PC-9 (cell line): ENCODE data around the gene PRR35. TPM values are rescaled to one million over a fixed set of nuclear protein-coding genes. Genes with fewer than 3 reads are reported as not detected.

Source experiments
- BruUV-seq: library from RNA; stranded (reverse); fragments of 400-500 nt; replicated peaks from 2 replicates; lab custom pipeline; 2021; lab: Mats Ljungman, UMichigan
- CTCF ChIA-PET: fragments of 300-600 bp; sonication (Branson Sonifier 250); formaldehyde crosslinking; loops from one replicate; lab custom pipeline; 2022; ENCODE audit warnings: antibody characterized with exemption; lab: Charles Lee
- POLR2A ChIA-PET: fragments of 300-600 bp; sonication (Branson Sonifier 250); formaldehyde crosslinking; loops from one replicate; lab custom pipeline; 2022; ENCODE audit warnings: antibody characterized with exemption; ENCODE audit not compliant: unreplicated experiment; lab: Charles Lee
- DNase-seq, 2 experiments: peaks; one replicate each; pipeline versions ENCODE4 v3.0.0 to v3.0.0-alpha.2; 2015 to 2022; ENCODE audit warnings: mixed read lengths in 1 of 2
- H2AFZ ChIP-seq: fragments of 200-600 bp; sonication (generic); 2 replicates; pipeline ENCODE4 v1.8.1; 2017; ENCODE audit warnings: antibody characterized with exemption
- H3F3A ChIP-seq: fragments of 200-600 bp; sonication (generic); 2 replicates; pipeline ENCODE4 v1.8.1; 2017; ENCODE audit warnings: antibody characterized with exemption, mild to moderate bottlenecking, low read depth; ENCODE audit not compliant: insufficient read depth
- H3K27ac ChIP-seq: fragments of 200-600 bp; sonication (generic); 2 replicates; pipeline ENCODE4 v1.6.1; 2016; ENCODE audit warnings: mixed run types
- H3K27me3 ChIP-seq: fragments of 200-600 bp; sonication (generic); 2 replicates; pipeline ENCODE4 v1.6.1; 2016; ENCODE audit warnings: low read depth, mixed run types; ENCODE audit not compliant: insufficient read depth
- H3K36me3 ChIP-seq: fragments of 200-600 bp; sonication (generic); 2 replicates; pipeline ENCODE4 v1.6.1; 2016; ENCODE audit warnings: low read depth, mixed run types
- H3K4me1 ChIP-seq: fragments of 200-600 bp; sonication (generic); replicated peaks from 2 replicates; pipeline ENCODE4 v1.6.1; 2016; ENCODE audit warnings: mixed run types; ENCODE audit not compliant: insufficient read depth
- H3K4me2 ChIP-seq: fragments of 200-600 bp; sonication (generic); 2 replicates; pipeline ENCODE4 v1.6.1; 2017; ENCODE audit warnings: mixed run types
- H3K4me3 ChIP-seq: fragments of 200-600 bp; sonication (generic); 2 replicates; pipeline ENCODE4 v1.6.1; 2016; ENCODE audit warnings: mixed run types
- H3K79me2 ChIP-seq: fragments of 200-600 bp; sonication (generic); 2 replicates; pipeline ENCODE4 v1.6.1; 2017; ENCODE audit warnings: low read depth, mixed run types
- H3K9me2 ChIP-seq: fragments of 200-600 bp; sonication (generic); 2 replicates; pipeline ENCODE4 v1.8.1; 2017; ENCODE audit warnings: mild to moderate bottlenecking; ENCODE audit not compliant: insufficient read depth
- H3K9me3 ChIP-seq: fragments of 200-600 bp; sonication (generic); 2 replicates; pipeline ENCODE4 v1.8.1; 2016; ENCODE audit warnings: low read depth; ENCODE audit not compliant: insufficient read depth
- H4K20me1 ChIP-seq: fragments of 200-600 bp; sonication (generic); 2 replicates; pipeline ENCODE4 v1.8.1; 2017; ENCODE audit not compliant: insufficient read depth
- EZH2 ChIP-seq: fragments of 200-600 bp; sonication (generic); IDR thresholded peaks from 2 replicates; pipeline ENCODE4 v1.8.0; 2017; ENCODE audit warnings: antibody characterized with exemption, low read depth
- intact Hi-C: fragments of 100-400 bp; cut with micrococcal nuclease; formaldehyde crosslinking; loops from one replicate; pipeline ENCODE4 v1.10.0; 2022; ENCODE audit not compliant: unreplicated experiment
- total RNA-seq: library from RNA; stranded (reverse); gene quantifications from 2 replicates; pipeline ENCODE4 v1.2.3, GENCODE V29; 2021
- TF ChIP-seq, protein P1 (sequence below): fragments of 200-600 bp; sonication (generic); conservative IDR thresholded peaks from 2 replicates; pipeline ENCODE4 v1.6.1; 2017; ENCODE audit warnings: mixed run types, antibody characterized with exemption, mild to moderate bottlenecking, moderate library complexity

PRR35 gene
- total RNA-seq, 1 experiment from 2014 or later = not detected

DNA sequence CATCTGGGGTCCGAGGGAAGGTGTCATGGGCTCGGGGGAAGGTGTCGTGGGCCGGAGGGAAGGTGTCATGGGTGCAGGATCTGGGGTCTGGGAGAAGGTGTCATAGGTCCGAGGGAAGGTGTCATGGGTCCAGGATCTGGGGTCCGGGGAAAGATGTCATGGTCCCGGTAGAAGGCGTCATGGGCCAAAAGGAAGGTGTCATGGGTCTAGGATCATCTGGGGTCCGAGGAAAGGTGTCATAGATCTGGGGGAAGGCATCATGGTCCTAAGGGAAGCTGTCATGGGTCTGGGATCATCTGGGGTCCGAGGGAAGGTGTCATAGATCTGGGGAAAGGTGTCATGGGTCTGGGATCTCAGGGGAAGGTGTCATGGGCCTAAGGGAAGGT, 30.6 kb downstream of the PRR35 start:
- H3K27me3 ChIP-seq = no peaks in the 10 kb centered on the region
- intact Hi-C loops = no loop called here
- no peaks in the 10 kb centered on the region for H3K9me2 ChIP-seq
- H2AFZ ChIP-seq = no peak overlapping the region
- H3K79me2 ChIP-seq = peaks cover 65% of the 10 kb centered on the region
- no peaks in the 10 kb centered on the region for H3K9me3 ChIP-seq
- H3K4me1 ChIP-seq = peaks cover 46% of the 10 kb centered on the region
- peaks cover 35% of the 10 kb centered on the region for H3F3A ChIP-seq
- TF ChIP-seq, protein P1, sequence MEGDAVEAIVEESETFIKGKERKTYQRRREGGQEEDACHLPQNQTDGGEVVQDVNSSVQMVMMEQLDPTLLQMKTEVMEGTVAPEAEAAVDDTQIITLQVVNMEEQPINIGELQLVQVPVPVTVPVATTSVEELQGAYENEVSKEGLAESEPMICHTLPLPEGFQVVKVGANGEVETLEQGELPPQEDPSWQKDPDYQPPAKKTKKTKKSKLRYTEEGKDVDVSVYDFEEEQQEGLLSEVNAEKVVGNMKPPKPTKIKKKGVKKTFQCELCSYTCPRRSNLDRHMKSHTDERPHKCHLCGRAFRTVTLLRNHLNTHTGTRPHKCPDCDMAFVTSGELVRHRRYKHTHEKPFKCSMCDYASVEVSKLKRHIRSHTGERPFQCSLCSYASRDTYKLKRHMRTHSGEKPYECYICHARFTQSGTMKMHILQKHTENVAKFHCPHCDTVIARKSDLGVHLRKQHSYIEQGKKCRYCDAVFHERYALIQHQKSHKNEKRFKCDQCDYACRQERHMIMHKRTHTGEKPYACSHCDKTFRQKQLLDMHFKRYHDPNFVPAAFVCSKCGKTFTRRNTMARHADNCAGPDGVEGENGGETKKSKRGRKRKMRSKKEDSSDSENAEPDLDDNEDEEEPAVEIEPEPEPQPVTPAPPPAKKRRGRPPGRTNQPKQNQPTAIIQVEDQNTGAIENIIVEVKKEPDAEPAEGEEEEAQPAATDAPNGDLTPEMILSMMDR = no peak
- TF ChIP-seq EZH2 = no peak
- H3K4me3 ChIP-seq = peak overlapping the region; percentile 81
- ChIA-PET CTCF (no interaction called here), POLR2A (interaction anchor here (0.6 to 0.7 kb wide), 3 partner anchors 31 to 91 kb away, joined by 3 to 4 read pairs (median 3); no protein-coding TSS in a partner anchor)
- DNase-seq = no peak
- H3K36me3 ChIP-seq = no peaks in the 10 kb centered on the region
- H3K4me2 ChIP-seq = peak overlapping the region; percentile 99
- H3K27ac ChIP-seq = no peak overlapping the region
- no TSS peak for BruUV-seq
- peaks cover 39% of the 10 kb centered on the region for H4K20me1 ChIP-seq

DNA sequence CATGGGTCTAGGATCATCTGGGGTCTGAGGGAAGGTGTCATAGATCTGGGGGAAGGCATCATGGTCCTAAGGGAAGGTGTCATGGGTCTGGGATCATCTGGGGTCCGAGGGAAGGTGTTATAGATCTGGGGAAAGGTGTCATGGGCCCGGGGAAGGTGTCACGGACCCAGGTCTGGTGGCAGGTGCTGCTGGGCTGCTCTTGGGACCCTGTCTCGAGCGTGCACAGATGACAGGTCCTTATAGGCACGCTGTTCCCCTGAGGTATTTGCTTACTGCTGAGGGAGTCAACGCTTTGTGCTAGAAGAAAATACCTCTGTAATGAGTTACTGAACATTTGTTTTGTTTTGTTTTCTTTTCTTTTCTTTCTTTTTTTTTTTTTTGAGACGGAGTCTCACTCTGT, 31.0 kb downstream of the PRR35 start:
- Histone ChIP-seq H3K9me3 (no peaks in the 10 kb centered on the region), H3K27me3 (no peaks in the 10 kb centered on the region), H3K27ac (no peak overlapping the region), H3F3A (peaks cover 35% of the 10 kb centered on the region), H3K79me2 (peaks cover 69% of the 10 kb centered on the region), H3K4me1 (peaks cover 46% of the 10 kb centered on the region), H2AFZ (no peak overlapping the region), H3K9me2 (no peaks in the 10 kb centered on the region), H3K4me3 (peak overlapping the region; percentile 81; the same call in 1 of the 2 replicates), H3K36me3 (no peaks in the 10 kb centered on the region), H3K4me2 (peak overlapping the region; percentile 99), H4K20me1 (peaks cover 41% of the 10 kb centered on the region)
- POLR2A ChIA-PET = no interaction called here
- BruUV-seq = no TSS peak
- TF ChIP-seq, protein P1 = no peak
- TF ChIP-seq EZH2 = no peak
- intact Hi-C loops = no loop called here
- CTCF ChIA-PET = no interaction called here
- no peak for DNase-seq

DNA sequence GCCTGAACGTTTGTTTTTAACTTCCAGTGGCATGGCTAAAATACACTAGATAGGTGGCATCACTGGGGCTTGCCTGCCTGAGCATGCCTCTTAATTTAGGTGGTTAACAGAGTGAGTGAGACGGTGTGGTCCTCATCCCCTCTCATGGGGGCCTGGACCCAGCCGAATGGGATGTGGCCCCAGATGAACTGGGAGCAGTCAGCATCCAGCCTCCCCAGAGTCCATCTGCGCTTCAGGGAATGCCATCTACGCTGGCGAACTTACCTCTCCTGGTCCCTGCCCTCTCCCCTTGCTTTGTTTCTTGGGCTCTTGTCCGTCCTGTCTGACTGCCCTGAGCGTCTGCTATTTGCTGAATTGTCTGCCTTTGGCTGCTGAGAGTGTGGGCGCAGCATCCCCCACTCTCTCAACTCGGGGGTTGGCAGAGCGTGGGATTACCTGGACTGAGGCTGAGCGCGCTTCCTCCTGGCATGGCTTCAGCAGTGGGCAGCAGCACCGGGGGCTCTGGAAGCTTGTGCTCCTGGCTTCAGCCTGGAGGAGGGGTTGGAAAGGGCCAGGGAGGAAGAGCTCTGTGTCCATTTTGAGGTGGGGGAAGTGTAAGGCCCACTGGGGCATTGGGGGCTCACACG, 31.8 kb downstream of the PRR35 start:
- Histone ChIP-seq H2AFZ (no peak overlapping the region), H3K9me2 (no peaks in the 10 kb centered on the region), H3F3A (peaks cover 35% of the 10 kb centered on the region), H3K79me2 (peaks cover 74% of the 10 kb centered on the region), H3K27me3 (no peaks in the 10 kb centered on the region), H3K4me2 (peak overlapping the region; percentile 99), H3K4me3 (peak overlapping the region; percentile 14; the same call in 1 of the 2 replicates), H3K36me3 (no peaks in the 10 kb centered on the region), H4K20me1 (peaks cover 44% of the 10 kb centered on the region), H3K4me1 (peaks cover 46% of the 10 kb centered on the region), H3K27ac (peak overlapping the region; percentile 76), H3K9me3 (no peaks in the 10 kb centered on the region)
- POLR2A ChIA-PET = no interaction called here
- intact Hi-C loops = loop anchor here (2.0 kb wide), 1 partner anchor 45 kb away; the partner anchor contains the start of gene METTL26
- DNase-seq = no peak
- BruUV-seq = TSS peak; percentile 13
- CTCF ChIA-PET = interaction anchor here (0.6 kb wide), 2 partner anchors 46 to 72 kb away, joined by 3 read pairs; no protein-coding TSS in a partner anchor
- TF ChIP-seq, protein P1 = no peak
- TF ChIP-seq EZH2 = no peak
